NCI-H446 (cell line): ENCODE data around the gene MEI4.
"Not testable (repeated sequence)": the region's sequence is repeated elsewhere in the genome, so short reads cannot be mapped to it uniquely, and the experiment has no call there.

ENCODE experiments used
- DNase-seq, 2 experiments: peaks; one replicate each; lab custom pipeline; 2025; lab: John Stamatoyannopoulos, UW

Gene MEI4

GRCh38 chr6:77652739-77653138 is at the start of gene MEI4:
TSS of gene MEI4 (plus strand) at chr6:77653039. CDS start at chr6:77690672, 37,633 bp downstream.
- DNase-seq = no peak

GRCh38 chr6:77604476-77604875 is 48.4 kb upstream of the MEI4 start:
- DNase-seq = no peak

- DNase-seq = no peak
Measured at GRCh38 chr6:77607004-77607403, 45.8 kb upstream of the MEI4 start.

- no peak for DNase-seq
Measured at GRCh38 chr6:77609106-77609505, 43.7 kb upstream of the MEI4 start.

GRCh38 chr6:77619114-77619513 is 33.7 kb upstream of the MEI4 start:
- no peak for DNase-seq

- DNase-seq = no peak
Measured at GRCh38 chr6:77620278-77620882, 32.5 kb upstream of the MEI4 start.

GRCh38 chr6:77624515-77624914 is 28.3 kb upstream of the MEI4 start:
- no peak for DNase-seq

GRCh38 chr6:77626426-77626825 is 26.4 kb upstream of the MEI4 start:
- no peak for DNase-seq

- DNase-seq = no peak
Measured at GRCh38 chr6:77630014-77630413, 22.8 kb upstream of the MEI4 start.

- no peak for DNase-seq
Measured at GRCh38 chr6:77633471-77633870, 19.4 kb upstream of the MEI4 start.

GRCh38 chr6:77633993-77634715 is 18.7 kb upstream of the MEI4 start:
- no peak for DNase-seq

- no peak for DNase-seq
Measured at GRCh38 chr6:77638129-77638830, 14.6 kb upstream of the MEI4 start.

- no peak for DNase-seq
Measured at GRCh38 chr6:77644102-77644705, 8.6 kb upstream of the MEI4 start.

GRCh38 chr6:77650098-77650663 is 2.7 kb upstream of the MEI4 start:
- DNase-seq = peak in 1 of 2 experiments; percentile 57

- DNase-seq = no peak
Measured at GRCh38 chr6:77653816-77654215, 977 bp downstream of the MEI4 start.

GRCh38 chr6:77655035-77655434 is 2.2 kb downstream of the MEI4 start:
- DNase-seq = not testable (repeated sequence)

- DNase-seq = no peak
Measured at GRCh38 chr6:77656999-77657764, 4.3 kb downstream of the MEI4 start.

GRCh38 chr6:77666340-77666739 is 13.5 kb downstream of the MEI4 start:
- no peak for DNase-seq

- DNase-seq = no peak
Measured at GRCh38 chr6:77666846-77667245, 14.0 kb downstream of the MEI4 start.

GRCh38 chr6:77669913-77670312 is 17.1 kb downstream of the MEI4 start:
- no peak for DNase-seq

- no peak for DNase-seq
Measured at GRCh38 chr6:77674211-77674610, 21.4 kb downstream of the MEI4 start.

GRCh38 chr6:77678048-77678447 is 25.2 kb downstream of the MEI4 start:
- no peak for DNase-seq
